OCI-LY1 (cell line): ENCODE measurements around the gene ARHGEF19.

ENCODE experiments used
- H2AFZ ChIP-seq: fragments of 200-600 bp; sonication (generic), shearing (Covaris generic); 2 replicates; pipeline ENCODE4 v1.6.0; 2014; ENCODE audit warnings: antibody characterized with exemption, mild to moderate bottlenecking, low read length
- H3F3A ChIP-seq: fragments of 200-600 bp; sonication (generic), shearing (Covaris generic); 2 replicates; pipeline ENCODE4 v1.6.0; 2014; ENCODE audit warnings: mild to moderate bottlenecking, antibody characterized with exemption, low read length, moderate library complexity; ENCODE audit not compliant: insufficient read depth
- H3K27ac ChIP-seq: fragments of 200-600 bp; sonication (generic); 2 replicates; pipeline ENCODE4 v1.5.1; 2014; ENCODE audit warnings: low read length, mixed run types, mild to moderate bottlenecking, low read depth; ENCODE audit not compliant: poor library complexity, severe bottlenecking
- H3K27me3 ChIP-seq: fragments of 200-600 bp; sonication (generic); 2 replicates; pipeline ENCODE4 v1.6.0; 2014; ENCODE audit warnings: antibody characterized with exemption, mild to moderate bottlenecking, low read length, moderate library complexity; ENCODE audit not compliant: insufficient read depth
- H3K36me3 ChIP-seq: fragments of 200-600 bp; sonication (generic); 2 replicates; pipeline ENCODE4 v1.6.1; 2014; ENCODE audit warnings: mild to moderate bottlenecking, antibody characterized with exemption, low read length, moderate library complexity, mixed read lengths; ENCODE audit not compliant: insufficient read depth
- H3K4me1 ChIP-seq: fragments of 200-600 bp; sonication (generic); 2 replicates; pipeline ENCODE4 v1.5.1; 2014; ENCODE audit warnings: mild to moderate bottlenecking, low read length, moderate library complexity; ENCODE audit not compliant: insufficient read depth, severe bottlenecking
- H3K4me2 ChIP-seq: fragments of 200-600 bp; sonication (generic), shearing (Covaris generic); 2 replicates; pipeline ENCODE4 v1.6.1; 2014; ENCODE audit warnings: low read length
- H3K4me3 ChIP-seq: fragments of 200-600 bp; sonication (generic); 2 replicates; pipeline ENCODE4 v1.5.1; 2014; ENCODE audit warnings: low read length, low read depth, mild to moderate bottlenecking, mixed read lengths; ENCODE audit not compliant: poor library complexity, severe bottlenecking
- H3K79me2 ChIP-seq: fragments of 200-600 bp; shearing (Covaris generic); 2 replicates; pipeline ENCODE4 v1.6.1; 2016; ENCODE audit warnings: mixed run types, low read length, mixed read lengths; ENCODE audit not compliant: insufficient read depth
- H3K9ac ChIP-seq: fragments of 200-600 bp; sonication (generic), shearing (Covaris generic); 2 replicates; pipeline ENCODE4 v1.6.1; 2014; ENCODE audit warnings: mild to moderate bottlenecking, low read length, mixed read lengths
- H3K9me2 ChIP-seq: fragments of 200-600 bp; sonication (generic), shearing (Covaris generic); 2 replicates; pipeline ENCODE4 v1.6.1; 2014; ENCODE audit warnings: low read depth, mild to moderate bottlenecking, low read length, mixed read lengths
- H3K9me3 ChIP-seq: fragments of 200-600 bp; shearing (Covaris generic); 2 replicates; pipeline ENCODE4 v1.6.1; 2014; ENCODE audit warnings: low read length, mixed read lengths
- H4K20me1 ChIP-seq: fragments of 200-600 bp; sonication (generic), shearing (Covaris generic); 2 replicates; pipeline ENCODE4 v1.6.0; 2016; ENCODE audit warnings: mild to moderate bottlenecking, low read length; ENCODE audit not compliant: insufficient read depth
- EZH2 ChIP-seq: fragments of 200-600 bp; sonication (generic), shearing (Covaris generic); IDR thresholded peaks from 2 replicates; pipeline ENCODE4 v1.8.0; 2017; ENCODE audit warnings: borderline replicate concordance, mixed run types, mild to moderate bottlenecking, antibody characterized with exemption, low read length, moderate library complexity, mixed read lengths
- TF ChIP-seq, protein P1 (sequence below): fragments of 200-600 bp; sonication (generic), shearing (Covaris generic); IDR thresholded peaks from 2 replicates; pipeline ENCODE4 v1.5.1; 2017; ENCODE audit warnings: mild to moderate bottlenecking, antibody characterized with exemption, low read length, moderate library complexity, mixed read lengths

Gene ARHGEF19

DNA sequence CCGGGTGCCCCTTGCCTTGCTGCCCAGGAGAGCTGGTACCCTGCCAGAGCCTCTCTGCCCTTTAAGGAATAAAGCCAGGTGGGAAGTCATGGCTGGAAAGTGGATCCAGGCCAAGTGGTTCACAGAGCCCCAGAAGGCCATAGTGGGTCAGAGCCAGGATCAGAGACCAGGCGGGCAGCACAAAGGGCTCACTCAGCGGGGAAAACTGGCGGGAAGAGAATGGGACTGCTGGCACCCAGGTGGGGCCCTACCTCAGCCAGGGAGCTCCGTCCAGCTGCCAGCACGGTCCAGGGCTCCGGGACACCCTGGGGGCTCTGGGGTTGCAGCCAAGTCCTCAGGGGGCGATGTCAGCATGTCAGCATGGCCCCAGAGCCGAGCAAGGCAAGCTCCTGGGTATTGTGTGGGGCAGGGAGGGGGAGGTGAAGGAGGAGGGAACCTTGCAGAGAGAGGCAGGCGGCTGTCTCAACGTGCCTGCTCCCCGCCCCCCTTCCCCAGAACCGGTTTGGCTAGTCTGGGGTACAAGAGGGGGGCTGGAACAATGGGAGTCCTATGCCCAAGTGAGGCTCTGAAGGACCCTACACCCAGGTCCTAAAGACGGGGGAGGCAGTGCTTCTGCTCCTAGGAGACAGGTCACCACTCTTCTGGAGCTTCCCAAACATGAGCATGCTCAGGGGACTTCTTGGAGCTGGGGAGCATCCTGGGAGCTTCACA lies at the start of gene ARHGEF19:
Gene ARHGEF19 (minus strand): TSS at position 402 of the 711 bp plus-strand sequence. CDS start 3,598 bp downstream, outside the sequence.
- Histone ChIP-seq H3K79me2 (no peaks in the 10 kb centered on the region), H3K27me3 (peaks cover 9% of the 10 kb centered on the region; the same call in 1 of the 2 replicates), H3K4me2 (no peak within 1 kb of the TSS), H3K27ac (no peak within 1 kb of the TSS), H2AFZ (no peak within 1 kb of the TSS), H3K4me1 (peaks cover 10% of the 10 kb centered on the region), H4K20me1 (no peaks in the 10 kb centered on the region), H3K9ac (no peak within 1 kb of the TSS), H3F3A (no peaks in the 10 kb centered on the region), H3K36me3 (no peaks in the 10 kb centered on the region), H3K9me2 (no peaks in the 10 kb centered on the region), H3K9me3 (no peaks in the 10 kb centered on the region), H3K4me3 (no peak within 1 kb of the TSS)
- TF ChIP-seq, protein P1, sequence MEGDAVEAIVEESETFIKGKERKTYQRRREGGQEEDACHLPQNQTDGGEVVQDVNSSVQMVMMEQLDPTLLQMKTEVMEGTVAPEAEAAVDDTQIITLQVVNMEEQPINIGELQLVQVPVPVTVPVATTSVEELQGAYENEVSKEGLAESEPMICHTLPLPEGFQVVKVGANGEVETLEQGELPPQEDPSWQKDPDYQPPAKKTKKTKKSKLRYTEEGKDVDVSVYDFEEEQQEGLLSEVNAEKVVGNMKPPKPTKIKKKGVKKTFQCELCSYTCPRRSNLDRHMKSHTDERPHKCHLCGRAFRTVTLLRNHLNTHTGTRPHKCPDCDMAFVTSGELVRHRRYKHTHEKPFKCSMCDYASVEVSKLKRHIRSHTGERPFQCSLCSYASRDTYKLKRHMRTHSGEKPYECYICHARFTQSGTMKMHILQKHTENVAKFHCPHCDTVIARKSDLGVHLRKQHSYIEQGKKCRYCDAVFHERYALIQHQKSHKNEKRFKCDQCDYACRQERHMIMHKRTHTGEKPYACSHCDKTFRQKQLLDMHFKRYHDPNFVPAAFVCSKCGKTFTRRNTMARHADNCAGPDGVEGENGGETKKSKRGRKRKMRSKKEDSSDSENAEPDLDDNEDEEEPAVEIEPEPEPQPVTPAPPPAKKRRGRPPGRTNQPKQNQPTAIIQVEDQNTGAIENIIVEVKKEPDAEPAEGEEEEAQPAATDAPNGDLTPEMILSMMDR: no peak
- TF ChIP-seq EZH2: no peak

- Histone ChIP-seq H3K9me3 (no peaks in the 10 kb centered on the region), H3K79me2 (peaks cover 4% of the 10 kb centered on the region; the same call in 1 of the 2 replicates)
These were observed 49.6 kb upstream of the ARHGEF19 start for GRCh38 chr1:16262067-16262466.

DNA sequence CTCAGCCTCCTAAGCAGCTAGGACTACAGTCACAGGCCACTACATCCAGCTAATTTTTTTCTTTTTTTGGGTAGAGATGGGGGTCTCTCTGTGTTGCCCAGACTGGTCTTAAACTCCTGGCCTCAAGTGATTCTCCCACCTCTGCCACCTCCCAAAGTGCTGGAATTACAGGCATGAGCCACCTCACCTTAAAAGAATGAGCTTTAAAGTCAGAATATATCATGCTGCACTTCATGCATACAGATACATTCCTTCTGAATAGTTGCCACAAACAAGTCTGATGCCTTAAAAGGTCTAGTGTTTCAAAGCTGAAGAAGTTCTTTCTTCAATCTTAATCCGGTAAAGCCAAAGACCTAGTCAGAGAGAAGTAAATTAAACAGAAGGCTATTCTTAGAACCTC lies 48.4 kb upstream of the ARHGEF19 start:
- Histone ChIP-seq H3K4me2 (no peak overlapping the region), H3K4me1 (no peaks in the 10 kb centered on the region), H3F3A (no peaks in the 10 kb centered on the region), H3K27me3 (no peaks in the 10 kb centered on the region), H3K9me3 (no peaks in the 10 kb centered on the region), H2AFZ (no peak overlapping the region), H3K36me3 (peaks cover 14% of the 10 kb centered on the region; the same call in 1 of the 2 replicates), H3K79me2 (peaks cover 2% of the 10 kb centered on the region; the same call in 1 of the 2 replicates), H3K4me3 (no peak overlapping the region), H3K9me2 (no peaks in the 10 kb centered on the region), H3K9ac (no peak overlapping the region), H3K27ac (no peak overlapping the region), H4K20me1 (no peaks in the 10 kb centered on the region)
- TF ChIP-seq, protein P1: no peak
- no peak for TF ChIP-seq EZH2

More at GRCh38 chr1:16262067-16262466, 49.6 kb upstream of the ARHGEF19 start:
- H3K4me3 ChIP-seq: no peak overlapping the region
- no peak overlapping the region for H3K4me2 ChIP-seq
- H3K27me3 ChIP-seq: no peaks in the 10 kb centered on the region
- H3K36me3 ChIP-seq: peaks cover 2% of the 10 kb centered on the region; the same call in 1 of the 2 replicates
- no peak overlapping the region for H2AFZ ChIP-seq
- H4K20me1 ChIP-seq: no peaks in the 10 kb centered on the region
- H3K27ac ChIP-seq: no peak overlapping the region
- H3K4me1 ChIP-seq: no peaks in the 10 kb centered on the region
- TF ChIP-seq EZH2: no peak
- TF ChIP-seq, protein P1: no peak
- no peaks in the 10 kb centered on the region for H3F3A ChIP-seq
- H3K9ac ChIP-seq: no peak overlapping the region
- no peaks in the 10 kb centered on the region for H3K9me2 ChIP-seq
